Cerebellar cortex (tissue), 1 donor: ENCODE measurements around the gene CC2D1B.
A peak's percentile ranks its signal among the peaks of the same experiment; 100 is the strongest.

Experiments used
- DNase-seq: peaks from one replicate; pipeline ENCODE4 v3.0.0-alpha.2; 2015; ENCODE audit warnings: low spot score

Gene CC2D1B

GRCh38 chr1:52358851-52359497 is 7.0 kb downstream of the CC2D1B start:
- DNase-seq = no peak

- no peak for DNase-seq
Observed at GRCh38 chr1:52357397-52357796, 8.6 kb downstream of the CC2D1B start.

GRCh38 chr1:52356818-52357355 is 9.1 kb downstream of the CC2D1B start:
- DNase-seq = no peak

GRCh38 chr1:52355847-52356505 is 10.0 kb downstream of the CC2D1B start:
- DNase-seq = no peak

- no peak for DNase-seq
Observed at GRCh38 chr1:52355436-52355835, 10.6 kb downstream of the CC2D1B start.

GRCh38 chr1:52352690-52353089 is 13.3 kb downstream of the CC2D1B start:
- DNase-seq = no peak

- peak; percentile 74 for DNase-seq
Observed at GRCh38 chr1:52348704-52349300, 17.2 kb downstream of the CC2D1B start.

GRCh38 chr1:52346653-52347052 is 19.4 kb downstream of the CC2D1B start:
- DNase-seq = no peak

GRCh38 chr1:52345252-52345651 is 20.8 kb downstream of the CC2D1B start:
- no peak for DNase-seq

GRCh38 chr1:52343979-52344378 is 22.0 kb downstream of the CC2D1B start:
- no peak for DNase-seq

- DNase-seq = no peak
Observed at GRCh38 chr1:52341655-52342260, 24.2 kb downstream of the CC2D1B start.

GRCh38 chr1:52337439-52337838 is 28.6 kb downstream of the CC2D1B start:
- no peak for DNase-seq

- DNase-seq = no peak
Observed at GRCh38 chr1:52334906-52335528, 31.0 kb downstream of the CC2D1B start.

GRCh38 chr1:52332411-52332810 is 33.6 kb downstream of the CC2D1B start:
- DNase-seq = no peak

- no peak for DNase-seq
Observed at GRCh38 chr1:52328615-52329014, 37.4 kb downstream of the CC2D1B start.

GRCh38 chr1:52325786-52326185 is 40.2 kb downstream of the CC2D1B start:
- no peak for DNase-seq

- DNase-seq = no peak
Observed at GRCh38 chr1:52323731-52324130, 42.3 kb downstream of the CC2D1B start.

- DNase-seq = no peak
Observed at GRCh38 chr1:52321061-52321460, 44.9 kb downstream of the CC2D1B start.

GRCh38 chr1:52306227-52307006 is 59.6 kb downstream of the CC2D1B start:
- no peak for DNase-seq

- no peak for DNase-seq
Observed at GRCh38 chr1:52305417-52306226, 60.4 kb downstream of the CC2D1B start.
